SH-SY5Y (cell line): ENCODE results near the gene CACNA1B.

Experiments used
- GATA2 ChIP-seq: IDR thresholded peaks from 2 replicates; pipeline ENCODE4 v1.6.1; 2011; ENCODE audit warnings: mild to moderate bottlenecking, low read depth, low read length
- GATA3 ChIP-seq: IDR thresholded peaks from 2 replicates; pipeline ENCODE4 v1.6.1; 2011; ENCODE audit warnings: low read depth, mild to moderate bottlenecking, low read length, moderate library complexity

DNA sequence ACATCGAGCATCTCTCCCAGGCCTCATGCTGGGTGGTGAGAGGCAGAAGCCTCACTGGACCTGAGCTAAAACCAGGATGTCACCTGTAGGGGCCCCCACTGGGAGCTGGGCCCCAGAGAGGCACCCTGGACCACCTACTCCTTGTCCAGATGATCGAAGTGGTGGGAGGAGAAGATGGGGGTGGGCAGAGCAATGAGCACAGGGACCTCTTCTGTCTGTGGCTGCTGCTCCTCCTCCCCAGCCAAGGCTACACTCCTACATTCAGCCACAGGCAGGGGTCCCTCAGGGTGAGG is 227.5 kb downstream of the CACNA1B start:
- no peak for TF ChIP-seq GATA3
- no peak for TF ChIP-seq GATA2
